GM19468 (cell line): ENCODE results near the gene RNF123.
"Not testable (repeated sequence)": the region's sequence is repeated elsewhere in the genome, so short reads cannot be mapped to it uniquely, and the experiment has no call there.

Experiments used
- ATAC-seq: cut with Tn5 transposase; IDR thresholded peaks from one replicate; pipeline ENCODE4 v1.9.1; 2021; ENCODE audit warnings: mild to moderate bottlenecking, moderate library complexity, moderate number of reproducible peaks; ENCODE audit not compliant: unreplicated experiment; ENCODE audit errors: extremely low read depth

The RNF123 gene

DNA sequence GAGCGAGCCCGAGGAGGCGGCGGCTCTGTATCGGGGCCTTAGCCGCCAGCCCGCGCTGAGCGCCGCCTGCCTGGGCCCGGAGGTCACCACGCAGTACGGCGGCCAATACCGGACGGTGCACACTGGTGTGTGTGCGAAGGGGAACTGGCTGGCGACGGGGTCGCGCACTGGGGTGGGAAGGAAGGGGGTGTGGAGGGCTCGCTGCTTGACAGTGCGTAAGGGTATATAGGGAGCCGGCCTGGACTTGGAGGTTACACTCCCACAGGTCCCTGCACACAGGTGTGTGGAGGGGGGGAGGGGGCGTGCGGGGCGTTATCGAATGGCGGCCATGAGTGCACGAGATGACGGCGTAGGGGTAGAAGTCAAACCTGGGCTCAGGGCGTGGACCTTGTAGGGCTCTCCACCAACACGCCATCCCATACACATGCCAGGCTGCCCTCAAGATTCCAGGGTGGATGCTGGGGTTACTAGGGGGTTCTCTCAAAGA lies 14.8 kb upstream of the RNF123 start:
- peak; percentile 28 for ATAC-seq

DNA sequence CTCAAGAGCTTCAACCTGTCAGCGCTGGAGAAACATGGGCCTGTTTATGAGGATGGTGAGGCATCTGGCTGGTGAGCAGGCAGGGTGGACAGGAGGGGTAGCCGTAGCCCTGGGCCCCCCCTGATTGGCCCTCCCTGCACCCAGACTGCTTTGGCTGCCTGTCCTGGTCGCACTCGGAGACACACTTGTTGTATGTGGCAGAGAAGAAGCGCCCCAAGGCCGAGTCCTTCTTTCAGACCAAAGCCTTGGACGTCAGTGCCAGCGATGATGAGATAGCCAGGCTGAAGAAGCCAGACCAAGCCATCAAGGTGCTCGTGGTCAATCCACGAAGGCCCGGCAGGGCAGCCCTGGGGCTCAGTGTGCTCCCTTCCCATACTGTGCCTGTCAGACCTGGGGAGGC lies 13.4 kb upstream of the RNF123 start:
- ATAC-seq, result no peak

DNA sequence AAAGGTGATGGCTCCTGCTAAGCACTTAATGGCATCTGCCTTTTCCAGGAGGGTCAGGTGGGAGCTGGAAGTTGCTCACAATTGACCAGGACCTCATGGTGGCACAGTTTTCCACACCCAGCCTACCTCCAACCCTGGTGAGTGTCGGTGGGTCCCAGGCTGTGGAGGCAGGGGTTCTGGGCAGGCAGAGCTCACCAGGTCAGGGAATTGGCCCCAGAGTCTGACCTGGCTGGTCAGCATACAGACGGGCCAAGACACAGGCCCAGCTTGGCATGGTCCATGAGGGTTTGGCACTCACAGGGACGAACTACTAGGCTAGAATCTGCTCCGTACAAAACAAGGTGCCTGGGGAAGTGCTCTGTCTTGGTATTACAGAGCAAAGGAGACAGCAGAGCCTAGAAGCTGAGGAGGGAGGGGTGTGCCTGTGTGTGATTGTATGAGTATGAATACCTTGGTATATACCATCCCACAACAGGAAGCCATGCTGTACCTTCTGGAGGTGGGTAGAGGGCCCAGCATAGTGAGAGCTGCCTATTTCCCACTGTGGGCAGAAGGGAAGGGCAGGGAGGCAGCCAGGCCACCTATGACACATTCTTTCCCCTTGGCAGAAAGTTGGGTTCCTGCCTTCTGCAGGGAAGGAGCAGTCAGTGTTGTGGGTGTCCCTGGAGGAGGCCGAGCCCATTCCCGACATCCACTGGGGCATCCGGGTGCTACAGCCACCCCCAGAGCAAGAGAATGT lies 8.7 kb upstream of the RNF123 start:
- no peak for ATAC-seq

DNA sequence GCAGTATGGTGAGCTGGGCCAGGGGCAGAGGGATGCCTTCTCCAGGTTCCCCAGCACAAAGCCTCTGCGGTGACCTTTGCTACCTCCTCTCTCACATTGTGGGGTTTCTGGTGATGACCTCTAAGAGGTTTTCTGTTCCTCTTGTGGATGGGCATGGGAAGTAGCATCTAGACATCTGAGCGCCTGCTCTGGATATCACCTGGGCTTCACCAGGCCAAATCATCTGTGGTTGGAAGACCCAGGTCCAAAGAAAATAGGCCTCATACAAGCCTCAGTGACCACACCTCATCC lies 8.2 kb upstream of the RNF123 start:
- ATAC-seq, result no peak

DNA sequence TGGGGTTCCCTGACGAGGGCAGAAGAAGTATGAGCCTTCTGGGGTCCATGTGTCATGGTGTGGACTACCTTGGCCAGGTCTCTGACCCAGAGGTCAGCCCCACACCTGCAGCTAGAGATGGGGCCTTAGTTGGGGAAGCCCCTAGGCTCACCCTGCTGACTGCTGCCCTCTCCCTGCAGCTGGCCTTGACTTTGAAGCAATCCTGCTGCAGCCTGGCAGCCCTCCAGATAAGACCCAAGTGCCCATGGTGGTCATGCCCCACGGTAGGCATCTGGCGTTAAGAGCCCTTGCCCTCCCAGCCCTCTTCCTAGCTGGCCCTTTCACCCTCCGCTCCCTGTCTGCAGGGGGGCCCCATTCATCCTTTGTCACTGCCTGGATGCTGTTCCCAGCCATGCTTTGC lies 7.8 kb upstream of the RNF123 start:
- no peak for ATAC-seq

DNA sequence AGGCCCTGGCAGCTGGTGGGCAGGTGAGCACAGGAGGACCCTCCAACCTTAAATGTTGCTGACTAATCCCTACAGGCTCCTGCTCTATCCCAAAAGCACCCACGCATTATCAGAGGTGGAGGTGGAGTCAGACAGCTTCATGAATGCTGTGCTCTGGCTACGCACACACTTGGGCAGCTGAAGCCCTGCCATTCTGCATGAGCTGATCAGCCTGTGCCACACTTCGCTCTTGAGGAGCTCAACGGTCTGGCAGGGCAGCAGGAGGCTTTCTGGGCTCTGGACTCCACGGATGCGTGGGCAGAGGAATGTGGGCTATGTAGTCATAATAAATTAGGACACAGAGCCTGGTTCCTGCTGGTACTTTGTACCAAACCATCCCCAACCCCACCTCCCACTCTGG lies 6.2 kb upstream of the RNF123 start:
- no peak for ATAC-seq

DNA sequence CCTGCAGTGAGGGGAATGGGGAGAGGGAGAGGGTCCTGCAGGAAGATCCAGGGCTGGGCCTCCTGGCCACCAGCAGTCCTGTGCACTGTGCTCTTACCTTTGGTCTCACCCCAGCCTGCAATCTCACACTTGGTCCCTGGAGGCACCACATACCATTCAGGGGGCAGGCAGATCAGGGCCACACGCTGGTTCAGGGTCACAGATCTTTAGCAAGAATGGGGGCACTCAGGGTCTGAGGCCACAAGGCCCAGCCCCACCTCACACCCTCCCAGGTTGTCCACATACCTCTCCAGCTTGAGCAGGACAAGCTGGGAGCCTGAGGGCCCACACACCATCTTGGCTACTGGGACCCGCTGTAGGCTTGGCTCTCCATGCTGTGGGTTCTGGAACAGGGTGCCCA lies 4.9 kb upstream of the RNF123 start:
- ATAC-seq, result not testable (repeated sequence)

DNA sequence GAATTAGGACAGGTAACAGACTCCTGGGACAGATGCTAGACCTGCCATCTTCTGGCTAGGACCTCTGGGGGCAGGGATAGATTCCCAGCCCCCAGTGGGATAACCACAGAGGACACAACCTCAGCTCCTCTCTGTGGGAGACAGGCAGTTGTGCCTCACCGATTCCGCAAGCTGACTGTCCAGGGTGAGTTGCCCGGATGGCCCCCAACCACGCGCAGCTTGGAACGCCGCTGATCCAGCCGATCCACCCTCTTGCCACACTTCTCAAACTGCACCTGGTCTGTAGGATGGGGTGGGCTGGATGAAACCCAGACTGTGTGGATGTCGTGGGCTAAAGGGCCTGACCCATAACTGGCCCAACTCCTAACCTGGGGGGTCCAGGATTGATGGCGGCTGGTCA lies 4.3 kb upstream of the RNF123 start:
- ATAC-seq, result not testable (repeated sequence)

DNA sequence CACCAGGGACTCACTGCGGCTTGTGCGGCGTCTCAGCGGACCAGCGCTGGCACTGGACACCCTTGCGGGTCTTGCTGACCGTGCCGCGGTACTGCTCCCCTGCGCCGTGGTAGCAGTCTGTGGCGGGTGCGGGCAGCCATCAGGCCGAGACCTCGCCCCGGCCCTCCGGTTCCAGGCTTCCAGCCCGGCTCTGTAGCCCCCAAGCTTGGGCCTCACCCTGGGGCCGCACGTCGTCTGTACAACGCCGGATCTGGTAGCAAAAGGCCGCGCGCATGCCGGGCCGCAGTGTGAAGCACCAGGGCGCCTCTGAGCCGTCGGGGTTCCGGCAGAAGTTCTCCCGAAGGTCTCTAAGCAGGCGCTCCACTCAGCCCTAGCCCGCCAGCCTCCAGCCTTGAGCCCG lies 3.5 kb upstream of the RNF123 start:
- not testable (repeated sequence) for ATAC-seq

DNA sequence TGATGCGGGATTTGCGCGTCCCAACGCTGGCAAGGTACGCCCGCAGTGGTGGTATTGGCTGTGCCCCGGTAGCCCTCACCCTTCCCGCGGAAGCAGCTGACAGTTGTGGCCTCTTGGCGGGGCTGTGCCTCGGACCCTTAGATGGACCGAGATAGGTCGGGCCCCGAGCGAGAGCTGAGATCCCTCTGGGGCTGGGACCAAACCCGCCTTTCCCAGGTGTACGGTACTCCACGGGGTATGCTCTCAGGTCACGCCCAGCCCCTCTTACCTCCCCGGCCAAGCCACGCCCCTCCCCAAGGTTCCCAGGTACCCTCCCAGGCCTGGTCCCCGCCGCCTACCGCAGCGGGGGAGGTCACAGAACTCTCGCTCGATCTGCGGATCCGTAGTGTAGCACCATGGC lies 3.0 kb upstream of the RNF123 start:
- not testable (repeated sequence) for ATAC-seq

DNA sequence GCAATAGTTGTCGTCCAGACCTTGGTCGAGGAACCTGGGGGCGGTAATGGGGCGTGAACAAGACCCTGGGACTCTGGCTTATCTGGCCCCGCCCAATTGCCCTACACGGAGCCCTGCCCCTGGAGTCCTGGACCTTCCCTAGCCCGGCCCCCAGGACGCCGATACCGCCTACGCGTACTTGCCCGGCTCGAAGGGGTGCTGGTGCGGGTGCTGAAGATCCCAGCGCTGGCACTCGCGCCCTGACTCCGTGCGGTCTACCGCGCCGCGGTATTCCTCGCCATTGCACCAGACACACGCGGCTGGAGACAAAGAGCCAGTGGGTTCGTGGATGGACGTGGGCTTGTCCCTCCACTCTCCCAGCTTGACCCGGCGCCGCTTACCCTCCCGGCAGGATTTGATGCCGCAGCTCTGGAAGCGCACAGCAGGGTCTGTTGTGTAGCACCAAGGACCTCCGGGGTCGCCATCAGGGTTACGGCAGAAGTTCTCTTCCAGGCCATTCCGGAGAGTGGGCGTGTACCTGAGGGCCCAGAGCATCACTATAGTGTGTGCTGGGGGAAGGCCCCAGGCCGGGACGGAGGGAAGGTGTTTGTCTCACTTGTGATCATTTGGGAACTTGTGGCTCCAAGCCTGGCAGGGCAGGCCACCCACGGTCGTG lies 2.5 kb upstream of the RNF123 start:
- not testable (repeated sequence) for ATAC-seq

DNA sequence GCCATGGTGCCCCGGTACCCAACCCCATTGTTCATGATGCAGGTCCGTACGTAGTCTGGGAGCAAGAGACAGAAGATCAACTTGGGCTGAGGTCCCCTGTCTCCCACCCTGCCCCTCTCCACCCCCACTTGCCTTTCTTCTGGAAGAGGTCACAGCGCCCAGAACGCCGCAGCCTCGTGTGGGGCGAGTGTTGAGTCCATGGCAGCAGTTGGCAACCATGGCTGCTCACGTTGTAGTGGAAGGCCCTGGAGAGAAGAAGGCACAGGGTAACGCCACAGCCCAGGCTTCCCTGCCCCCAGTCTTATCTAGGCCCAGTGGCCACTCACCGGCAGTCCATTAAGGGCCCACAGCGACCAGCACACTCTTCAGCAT lies 1.9 kb upstream of the RNF123 start:
- not testable (repeated sequence) for ATAC-seq

DNA sequence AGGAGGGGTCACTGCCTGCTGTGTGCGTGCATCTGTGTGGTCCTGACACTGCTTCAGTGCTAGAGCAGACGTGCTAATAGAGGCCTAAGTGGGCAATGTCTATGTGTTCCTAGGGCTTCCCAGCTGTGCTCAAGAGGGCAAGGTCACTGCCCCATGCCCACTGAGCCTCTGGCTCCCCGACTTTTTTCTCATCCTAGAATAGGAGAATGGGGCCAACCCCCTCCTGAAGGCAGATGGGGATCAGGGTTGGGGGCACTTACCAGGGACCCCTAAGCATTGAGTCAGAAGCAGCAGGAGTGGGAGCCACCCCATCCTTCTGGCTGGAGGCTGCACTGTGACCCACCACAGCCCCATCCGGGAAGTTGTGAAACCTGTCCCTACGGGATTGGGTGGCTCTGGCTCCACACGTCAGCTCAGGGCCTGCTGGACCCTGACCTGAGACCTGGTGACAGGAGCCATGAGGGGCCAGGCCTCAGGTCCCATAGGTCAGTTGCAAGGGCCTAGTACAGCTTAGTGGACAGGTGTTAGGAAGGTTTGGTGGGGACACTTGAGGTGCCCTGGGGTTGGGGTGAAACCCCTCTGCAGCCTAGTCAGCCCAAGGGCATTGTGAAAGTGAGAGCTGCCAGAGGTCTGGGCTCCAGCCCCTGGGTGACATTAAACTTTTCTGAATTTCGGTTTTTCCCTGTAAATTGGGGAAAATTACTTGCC lies 865 bp upstream of the RNF123 start:
- ATAC-seq, result not testable (repeated sequence)

DNA sequence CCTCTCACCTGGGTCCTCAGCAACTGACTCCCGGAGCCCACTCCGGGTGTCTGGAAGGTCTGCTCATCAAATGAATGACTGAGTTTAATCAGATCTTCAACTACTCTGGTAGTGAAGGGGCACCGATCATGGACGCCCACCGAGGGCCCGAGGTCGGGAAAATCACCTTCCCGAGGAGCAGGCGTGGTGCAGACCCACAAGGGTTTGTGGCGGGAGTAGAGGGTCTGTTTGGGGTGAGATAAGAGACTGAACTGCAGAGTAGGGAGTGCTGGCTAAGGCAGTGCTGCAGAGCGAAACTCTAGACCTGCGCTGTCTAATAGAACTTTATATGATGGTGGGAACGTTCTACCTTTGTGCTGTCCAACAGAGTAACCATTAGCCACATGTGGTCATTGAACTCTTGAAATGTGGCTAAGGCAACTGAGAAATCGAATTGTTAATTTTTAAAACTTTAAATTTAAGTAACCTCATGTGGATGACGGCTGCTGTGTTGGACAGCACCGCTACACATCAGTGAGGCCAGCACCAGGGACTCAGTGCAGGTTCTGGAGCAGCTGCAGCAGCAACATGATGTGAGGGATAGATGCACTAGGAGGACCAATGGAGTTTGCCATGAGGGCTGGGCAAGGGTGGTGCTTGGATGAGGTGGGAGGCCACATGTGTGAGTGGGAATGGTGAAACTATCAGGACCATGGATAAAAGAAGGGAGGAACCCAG lies 709 bp downstream of the RNF123 start:
- not testable (repeated sequence) for ATAC-seq

DNA sequence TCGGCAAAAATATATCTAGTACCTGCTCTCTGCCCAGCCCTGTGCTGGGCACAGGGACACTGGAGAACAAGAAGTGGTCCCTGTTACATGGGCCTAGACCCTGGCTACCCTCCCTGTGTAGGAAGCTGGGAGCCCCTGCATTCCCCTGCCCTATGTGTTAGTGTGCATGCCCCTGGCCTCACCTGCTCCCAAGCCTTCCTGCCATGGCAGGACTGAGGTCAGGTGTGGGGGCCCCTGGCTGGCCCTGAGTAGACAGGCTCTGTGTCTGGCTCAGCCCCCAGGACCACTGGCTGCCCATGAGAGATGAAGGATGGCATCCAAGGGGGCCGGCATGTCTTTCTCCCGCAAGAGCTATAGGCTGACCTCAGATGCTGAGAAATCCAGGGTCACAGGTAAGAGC lies 1.5 kb downstream of the RNF123 start:
- not testable (repeated sequence) for ATAC-seq

DNA sequence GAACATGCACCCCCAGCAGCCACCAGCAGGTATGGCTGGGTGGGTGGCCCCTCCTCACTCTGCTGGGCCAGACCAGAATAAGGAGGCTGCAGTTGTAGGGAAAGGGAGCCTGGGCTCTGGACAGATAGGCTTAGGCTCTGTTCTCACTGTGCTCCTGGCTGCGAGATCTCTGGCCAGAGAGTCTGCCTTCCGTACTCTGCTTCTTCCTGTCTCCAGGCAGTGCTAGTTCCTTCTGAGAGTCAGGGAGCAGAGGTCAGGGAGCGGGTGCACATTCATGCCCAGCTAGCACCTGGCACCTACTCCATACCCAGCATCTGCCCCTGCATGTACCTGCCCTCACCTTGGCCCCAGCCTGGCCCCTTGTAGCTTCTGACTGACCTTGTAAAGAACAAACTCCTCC lies 2.1 kb downstream of the RNF123 start:
- ATAC-seq, result not testable (repeated sequence)

DNA sequence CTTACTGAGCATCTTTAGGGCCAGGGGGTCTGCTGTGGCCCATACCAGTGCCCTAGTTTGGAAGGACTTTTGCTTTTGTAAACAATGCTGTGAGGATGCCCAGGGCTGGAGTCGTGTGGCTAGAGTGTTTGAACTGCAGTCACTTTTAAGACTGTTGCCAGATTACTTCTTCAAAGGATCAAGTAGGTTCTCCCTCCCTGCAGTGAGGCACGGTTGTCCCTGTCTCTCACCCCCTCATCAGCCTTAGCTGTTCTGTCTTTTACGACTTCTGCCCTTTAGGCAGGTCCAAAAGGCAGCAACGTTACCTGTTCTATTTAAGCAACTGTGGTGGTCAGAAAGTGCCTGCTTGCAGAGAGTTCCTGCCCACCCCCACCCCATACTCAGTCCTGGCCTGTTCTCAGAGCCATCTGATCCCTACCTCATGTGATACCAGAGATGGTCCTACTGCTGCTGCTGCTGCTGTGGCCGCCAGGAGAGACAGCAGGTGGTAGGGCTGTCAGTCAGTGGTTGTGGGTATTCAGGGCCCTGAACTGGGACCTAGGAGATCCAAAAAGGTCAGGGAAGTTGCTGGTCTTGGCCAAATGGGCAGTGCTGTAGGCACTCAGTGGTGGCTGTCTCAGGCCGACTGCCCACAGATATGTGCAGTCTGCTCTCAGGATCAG lies 5.2 kb downstream of the RNF123 start:
- ATAC-seq, result not testable (repeated sequence)

DNA sequence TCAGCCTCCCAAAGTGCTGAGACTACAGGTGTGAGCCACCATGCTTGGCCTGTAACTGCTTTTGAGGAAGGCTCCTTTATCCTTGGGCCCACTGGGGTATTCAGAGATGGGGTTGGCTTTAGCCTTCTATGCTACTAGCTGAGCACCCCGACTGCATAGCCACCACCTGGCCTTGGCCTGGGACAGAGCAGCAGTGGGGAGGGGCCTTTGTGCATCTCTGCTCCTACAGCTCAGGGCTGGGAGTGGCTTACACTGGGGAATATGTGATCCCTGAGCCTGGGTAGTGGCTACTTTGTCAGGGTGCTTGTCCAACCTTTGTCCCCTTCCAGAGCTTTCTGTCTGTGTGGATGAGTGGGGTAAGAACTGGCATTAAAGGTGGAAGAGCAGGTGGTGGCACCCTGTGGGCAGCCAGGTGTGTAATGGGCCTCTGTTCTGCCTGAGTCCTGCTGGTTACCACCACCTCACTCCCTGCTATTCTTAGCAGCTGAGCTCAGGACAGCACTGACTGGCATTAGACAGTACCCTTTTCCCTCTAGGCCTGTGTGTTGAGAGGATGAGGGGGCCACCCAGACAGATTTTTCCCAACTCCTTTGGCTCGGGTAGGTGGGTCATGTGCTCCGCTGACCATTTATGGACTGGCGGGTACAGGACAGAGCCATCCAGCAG lies 6.1 kb downstream of the RNF123 start:
- ATAC-seq, result not testable (repeated sequence)

DNA sequence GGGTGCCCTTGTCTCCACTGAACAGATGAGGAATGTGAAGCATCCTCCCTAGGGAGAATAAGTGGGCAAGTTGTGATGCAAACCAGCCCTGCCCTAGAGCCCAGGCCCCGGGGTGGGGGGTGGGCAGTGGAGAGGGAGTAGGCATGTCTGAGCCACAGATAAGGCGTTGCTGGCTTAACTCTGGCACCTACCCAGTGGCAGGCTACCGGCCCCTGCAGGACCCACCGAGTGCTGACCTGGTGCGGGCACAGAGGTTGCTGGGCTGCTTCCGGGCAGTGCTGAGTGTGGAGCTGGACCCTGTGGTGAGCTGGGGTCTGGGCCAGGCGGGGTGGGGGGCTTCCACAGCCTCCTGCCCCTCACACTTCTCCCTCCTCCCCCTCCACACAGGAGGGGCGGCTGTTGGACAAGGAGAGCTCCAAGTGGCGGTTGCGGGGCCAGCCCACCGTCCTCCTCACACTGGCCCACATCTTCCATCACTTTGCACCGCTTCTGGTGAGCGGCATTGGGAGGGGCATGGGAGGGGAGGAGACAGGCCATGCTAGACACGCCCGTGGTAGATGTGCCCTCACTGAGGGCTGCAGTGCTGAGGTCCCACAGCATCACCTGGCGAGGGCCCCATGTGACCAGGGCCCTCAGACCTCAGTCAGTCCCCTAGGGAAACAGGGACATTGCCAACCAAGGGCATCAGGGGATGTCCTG lies 10.1 kb downstream of the RNF123 start:
- ATAC-seq, result no peak
